ENCODE results near the gene LPCAT3.

- TF ChIP-seq CTCF (IDR thresholded peaks at IDR 0.05; ENCODE audit: low read depth, low read length, missing input control) (no peak), YY1 (IDR thresholded peaks at IDR 0.05) (no peak)
- TF ChIP-seq, protein P1, sequence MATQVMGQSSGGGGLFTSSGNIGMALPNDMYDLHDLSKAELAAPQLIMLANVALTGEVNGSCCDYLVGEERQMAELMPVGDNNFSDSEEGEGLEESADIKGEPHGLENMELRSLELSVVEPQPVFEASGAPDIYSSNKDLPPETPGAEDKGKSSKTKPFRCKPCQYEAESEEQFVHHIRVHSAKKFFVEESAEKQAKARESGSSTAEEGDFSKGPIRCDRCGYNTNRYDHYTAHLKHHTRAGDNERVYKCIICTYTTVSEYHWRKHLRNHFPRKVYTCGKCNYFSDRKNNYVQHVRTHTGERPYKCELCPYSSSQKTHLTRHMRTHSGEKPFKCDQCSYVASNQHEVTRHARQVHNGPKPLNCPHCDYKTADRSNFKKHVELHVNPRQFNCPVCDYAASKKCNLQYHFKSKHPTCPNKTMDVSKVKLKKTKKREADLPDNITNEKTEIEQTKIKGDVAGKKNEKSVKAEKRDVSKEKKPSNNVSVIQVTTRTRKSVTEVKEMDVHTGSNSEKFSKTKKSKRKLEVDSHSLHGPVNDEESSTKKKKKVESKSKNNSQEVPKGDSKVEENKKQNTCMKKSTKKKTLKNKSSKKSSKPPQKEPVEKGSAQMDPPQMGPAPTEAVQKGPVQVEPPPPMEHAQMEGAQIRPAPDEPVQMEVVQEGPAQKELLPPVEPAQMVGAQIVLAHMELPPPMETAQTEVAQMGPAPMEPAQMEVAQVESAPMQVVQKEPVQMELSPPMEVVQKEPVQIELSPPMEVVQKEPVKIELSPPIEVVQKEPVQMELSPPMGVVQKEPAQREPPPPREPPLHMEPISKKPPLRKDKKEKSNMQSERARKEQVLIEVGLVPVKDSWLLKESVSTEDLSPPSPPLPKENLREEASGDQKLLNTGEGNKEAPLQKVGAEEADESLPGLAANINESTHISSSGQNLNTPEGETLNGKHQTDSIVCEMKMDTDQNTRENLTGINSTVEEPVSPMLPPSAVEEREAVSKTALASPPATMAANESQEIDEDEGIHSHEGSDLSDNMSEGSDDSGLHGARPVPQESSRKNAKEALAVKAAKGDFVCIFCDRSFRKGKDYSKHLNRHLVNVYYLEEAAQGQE (IDR thresholded peaks at IDR 0.05), result no peak
These were observed 89.4 kb downstream of the LPCAT3 start for GRCh38 chr12:6928703-6929407.

All from liver (tissue), 2 donors.